HG03354 (cell line): Measurements from ENCODE around the gene CHDH.

Experiments
- ATAC-seq: cut with Tn5 transposase; IDR thresholded peaks from one replicate; pipeline ENCODE4 v1.9.1; 2021; ENCODE audit warnings: mild to moderate bottlenecking; ENCODE audit not compliant: unreplicated experiment, poor library complexity, severe bottlenecking

CHDH gene

GRCh38 chr3:53799338-53799865, 46.8 kb downstream of the CHDH start:
- no peak for ATAC-seq

DNA sequence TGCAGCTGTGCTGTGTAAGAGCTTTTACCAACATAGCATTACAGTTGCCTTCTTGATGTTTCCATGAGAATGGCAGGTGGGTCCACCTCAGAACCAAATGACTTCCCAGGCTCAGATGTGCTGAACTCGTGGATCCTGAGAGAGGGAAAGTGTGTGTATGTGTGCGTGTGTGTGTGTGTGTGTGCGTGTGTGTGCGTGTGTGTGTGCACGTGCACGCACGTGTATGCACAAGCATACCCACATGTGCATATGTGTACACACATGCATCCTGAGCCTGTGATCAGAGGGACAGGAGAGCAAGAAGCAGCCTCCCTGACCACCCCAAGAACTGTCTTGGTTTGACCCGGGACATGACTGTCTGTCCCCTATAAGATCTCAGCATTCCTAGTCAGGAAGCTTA, 48.1 kb downstream of the CHDH start:
- no peak for ATAC-seq

DNA sequence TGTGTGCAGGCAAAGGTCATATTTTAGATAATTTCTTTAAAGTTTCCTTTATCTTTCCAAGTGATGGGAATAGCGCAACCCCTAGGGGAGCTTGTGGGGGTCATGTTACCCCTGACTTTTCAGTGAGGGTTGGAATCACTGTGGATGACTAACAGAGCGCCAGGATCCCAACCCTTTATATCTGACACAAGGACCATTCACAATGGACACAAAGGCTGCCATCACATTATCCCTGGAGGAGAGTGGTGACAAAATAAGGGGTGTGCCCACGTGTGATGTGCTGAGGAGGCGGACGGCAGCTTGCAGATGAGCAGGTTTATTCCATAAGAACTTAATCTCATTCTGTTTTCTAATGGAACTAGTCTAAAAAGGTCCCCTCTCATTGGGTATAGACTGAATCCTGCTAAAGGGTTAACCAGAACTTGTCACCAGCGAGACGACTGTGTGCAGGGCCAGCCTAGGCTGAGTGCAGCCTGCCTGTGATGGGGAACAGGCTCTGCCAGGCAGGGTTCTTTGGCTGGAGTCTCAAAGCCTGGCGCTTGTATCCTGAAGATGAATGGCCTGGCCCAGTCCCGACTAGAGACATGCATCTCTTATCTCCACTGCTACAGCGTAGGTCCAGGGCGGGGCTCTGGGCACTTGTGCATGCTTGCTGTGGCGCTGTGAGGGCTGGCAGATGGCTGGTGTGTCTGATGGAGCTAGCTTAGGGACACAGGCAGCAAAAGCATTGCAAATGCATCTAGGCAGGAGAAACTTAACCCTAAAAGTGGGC, 50.2 kb downstream of the CHDH start:
- no peak for ATAC-seq

- ATAC-seq: no peak
Measured at GRCh38 chr3:53795176-53795575, 51.0 kb downstream of the CHDH start.

GRCh38 chr3:53794597-53794996, 51.6 kb downstream of the CHDH start:
- ATAC-seq: no peak

GRCh38 chr3:53792866-53793265, 53.4 kb downstream of the CHDH start:
- no peak for ATAC-seq

DNA sequence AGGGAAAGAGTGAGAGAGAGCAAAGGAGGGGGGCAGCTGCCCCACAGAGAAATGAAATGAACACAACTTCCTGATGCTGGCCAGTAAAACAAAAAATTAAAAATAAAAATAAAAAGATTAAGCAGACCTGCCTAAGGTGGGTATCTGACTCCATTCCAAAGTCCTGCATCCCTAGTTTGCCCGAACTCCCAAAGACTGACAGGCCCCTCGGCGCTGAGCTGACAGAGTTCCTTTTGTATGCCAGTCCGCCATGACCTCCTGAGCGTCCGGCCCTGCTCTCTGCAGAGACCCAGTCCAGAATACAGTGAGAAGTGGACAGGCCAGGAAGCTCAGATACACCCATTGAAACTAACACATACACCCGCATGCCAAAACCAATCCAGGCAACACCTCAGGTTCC, 54.9 kb downstream of the CHDH start:
- ATAC-seq: no peak

GRCh38 chr3:53790470-53790869, 55.7 kb downstream of the CHDH start:
- ATAC-seq: no peak

DNA sequence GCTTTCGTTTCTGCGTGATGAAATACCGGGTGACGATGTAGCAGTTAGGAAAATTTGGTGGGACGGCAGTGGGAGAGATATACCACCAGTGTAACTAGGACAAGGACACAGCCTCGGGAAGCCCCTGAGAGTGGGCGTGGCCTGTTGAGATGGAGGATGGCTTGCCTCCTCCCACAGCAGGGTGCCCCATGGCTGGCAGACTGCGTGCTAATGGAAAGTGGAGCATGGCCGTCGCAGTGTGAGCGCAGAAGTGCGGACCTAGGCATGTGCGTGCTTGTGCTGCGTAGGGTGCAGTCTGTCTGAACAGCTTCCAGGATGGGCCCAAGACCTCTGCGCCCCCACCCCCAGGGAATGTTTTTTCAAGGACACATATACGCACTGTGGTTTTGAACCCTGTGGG, 56.8 kb downstream of the CHDH start:
- ATAC-seq: no peak

GRCh38 chr3:53788038-53788437, 58.2 kb downstream of the CHDH start:
- no peak for ATAC-seq

DNA sequence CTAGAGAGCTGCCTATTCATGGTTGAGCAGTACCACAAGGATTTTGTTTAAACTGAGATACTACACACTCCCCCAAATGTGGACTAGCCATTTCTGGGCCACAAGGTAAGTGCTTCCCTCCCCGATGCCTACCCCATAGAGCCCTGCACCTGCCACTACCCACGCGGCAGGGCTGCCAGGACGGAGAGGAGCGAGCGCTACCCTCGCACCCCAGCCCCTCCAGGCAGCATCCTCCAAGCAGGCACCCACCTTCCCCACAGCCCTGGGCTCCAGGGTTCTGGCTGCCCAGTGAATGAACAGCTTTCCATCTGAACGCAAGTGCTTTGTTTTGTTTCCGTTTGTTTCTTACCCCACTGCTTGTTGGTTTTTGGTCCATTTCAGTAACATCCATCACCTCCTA, 59.2 kb downstream of the CHDH start:
- no peak for ATAC-seq

DNA sequence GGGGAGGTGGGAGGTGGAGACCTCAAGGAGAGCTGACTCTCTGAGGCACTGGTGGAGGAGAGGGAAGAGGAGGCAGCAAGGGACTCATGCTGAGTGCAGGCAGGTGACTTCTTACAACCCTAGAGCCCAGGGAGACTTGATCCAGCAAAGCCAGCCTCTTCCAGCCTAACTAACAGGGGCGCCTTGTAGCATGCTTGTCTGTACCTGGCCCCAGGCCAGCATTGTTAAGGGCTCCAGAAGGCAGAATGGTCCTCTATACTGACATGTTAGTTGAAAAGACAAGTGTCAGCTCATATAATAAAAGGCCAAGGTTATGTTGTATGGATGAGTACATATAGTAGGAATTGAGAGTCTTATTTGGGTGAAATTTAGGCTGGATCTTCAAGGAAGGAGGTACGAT, 65.4 kb downstream of the CHDH start:
- no peak for ATAC-seq

DNA sequence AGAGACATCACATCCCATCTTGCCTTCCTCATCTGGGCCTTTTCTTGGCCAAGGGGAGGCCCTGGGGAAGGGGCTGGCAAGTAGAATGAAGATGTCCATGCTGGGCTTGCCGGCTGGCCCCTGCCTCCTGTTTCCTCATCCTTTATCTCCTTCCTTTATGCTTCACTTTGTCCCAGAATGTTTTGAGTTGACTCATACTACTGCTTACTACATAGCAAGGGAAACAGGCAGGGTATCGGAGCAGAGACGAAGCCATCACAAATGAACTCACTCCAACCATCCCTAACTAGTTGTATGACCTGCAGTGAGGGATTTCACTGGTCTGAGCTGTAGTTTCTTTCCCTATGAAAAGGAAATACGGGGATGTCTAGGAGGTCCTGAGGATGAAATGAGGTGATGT, 66.0 kb downstream of the CHDH start:
- no peak for ATAC-seq

GRCh38 chr3:53778153-53778552, 68.1 kb downstream of the CHDH start:
- no peak for ATAC-seq

- ATAC-seq: no peak
Measured at GRCh38 chr3:53777468-53777867, 68.8 kb downstream of the CHDH start.

- no peak for ATAC-seq
Measured at GRCh38 chr3:53776494-53777101, 69.6 kb downstream of the CHDH start.

DNA sequence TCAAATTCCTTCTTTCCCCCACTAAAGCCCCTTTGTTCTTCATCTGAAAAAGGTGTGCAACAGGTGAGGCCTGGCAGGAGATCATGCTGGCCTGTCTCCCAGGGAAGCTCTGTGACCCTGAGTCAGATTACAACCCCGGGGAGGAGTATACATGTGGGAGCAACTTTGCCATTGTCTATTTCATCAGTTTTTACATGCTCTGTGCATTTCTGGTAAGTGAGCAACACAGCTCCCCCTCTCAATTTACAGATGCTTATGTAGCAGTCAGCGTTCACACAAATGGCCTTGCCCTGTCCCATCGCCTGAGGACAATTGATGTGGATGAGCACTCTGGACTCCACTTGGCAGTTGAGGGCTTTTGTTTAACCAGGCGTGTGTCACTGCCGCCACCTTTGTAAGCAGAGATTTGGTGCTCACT, 70.4 kb downstream of the CHDH start:
- no peak for ATAC-seq

- ATAC-seq: no peak
Measured at GRCh38 chr3:53775018-53775417, 71.2 kb downstream of the CHDH start.

GRCh38 chr3:53774414-53774813, 71.8 kb downstream of the CHDH start:
- ATAC-seq: no peak

GRCh38 chr3:53773611-53774368, 72.4 kb downstream of the CHDH start:
- ATAC-seq: peak; percentile 86

GRCh38 chr3:53773021-53773436, 73.2 kb downstream of the CHDH start:
- ATAC-seq: no peak
